Vagina (tissue), 2 donors: ENCODE measurements around the gene MYO7B. TPM values are rescaled to one million over a fixed set of nuclear protein-coding genes. Genes with fewer than 3 reads are reported as not detected.

Source experiments
- DNase-seq, 2 donors: peaks; one replicate each; pipeline ENCODE4 v3.0.0-alpha.2; 2017; ENCODE audit errors: extremely low spot score in 2 of 2
- H3K27ac ChIP-seq: fragments of 200-600 bp; sonication (generic); one replicate; pipeline ENCODE4 v1.5.1; 2019
- H3K27me3 ChIP-seq: fragments of 200-600 bp; sonication (generic); one replicate; pipeline ENCODE4 v1.5.1; 2019
- H3K36me3 ChIP-seq, 2 donors: fragments of 200-600 bp; sonication (generic); one replicate each; pipeline ENCODE4 v1.5.1; 2017 to 2019
- H3K4me1 ChIP-seq: fragments of 200-600 bp; sonication (generic); one replicate; pipeline ENCODE4 v1.5.1; 2019
- H3K4me3 ChIP-seq, 2 donors: fragments of 200-600 bp; sonication (generic); 1 replicate in 1 of 2; 2 replicates in 1 of 2; pipeline ENCODE4 v1.5.1; 2016 to 2019
- H3K9me3 ChIP-seq: fragments of 200-600 bp; sonication (generic); one replicate; pipeline ENCODE4 v1.5.1; 2019
- POLR2A ChIP-seq, 2 donors: fragments of 450-650 bp; IDR thresholded peaks; one replicate each; pipeline ENCODE4 v1.6.1; 2017; ENCODE audit warnings: antibody characterized with exemption in 2 of 2, mild to moderate bottlenecking in 2 of 2, moderate library complexity in 2 of 2
- POLR2AphosphoS5 ChIP-seq, 2 donors: sonication (generic); formaldehyde crosslinking; IDR thresholded peaks; one replicate each; pipeline ENCODE4 v1.9.0; 2017; ENCODE audit warnings: antibody characterized with exemption in 2 of 2, mild to moderate bottlenecking in 2 of 2, low read depth in 1 of 2; ENCODE audit not compliant: insufficient read depth in 1 of 2
- intact Hi-C: fragments of 100-400 bp; cut with DNase I; formaldehyde crosslinking; loops from one replicate; pipeline ENCODE4 v1.15.1; 2023
- total RNA-seq: library from RNA; depleted of rRNA; stranded (reverse); fragments of >200 nt; gene quantifications from one replicate; pipeline ENCODE4 v1.2.3, GENCODE V29; 2016
- TF ChIP-seq, protein P1 (sequence below), 3 experiments: fragments of 450-650 bp in 2 of 3; fragments of 200-600 bp in 1 of 3; sonication (generic) in 1 of 3; IDR thresholded peaks; one replicate each; pipeline ENCODE4 v1.5.1; 2017 to 2019; ENCODE audit warnings: antibody characterized with exemption in 3 of 3, mild to moderate bottlenecking in 2 of 3, moderate library complexity in 2 of 3

Gene MYO7B
- total RNA-seq, 1 donor from 2014 or later: not detected

DNA sequence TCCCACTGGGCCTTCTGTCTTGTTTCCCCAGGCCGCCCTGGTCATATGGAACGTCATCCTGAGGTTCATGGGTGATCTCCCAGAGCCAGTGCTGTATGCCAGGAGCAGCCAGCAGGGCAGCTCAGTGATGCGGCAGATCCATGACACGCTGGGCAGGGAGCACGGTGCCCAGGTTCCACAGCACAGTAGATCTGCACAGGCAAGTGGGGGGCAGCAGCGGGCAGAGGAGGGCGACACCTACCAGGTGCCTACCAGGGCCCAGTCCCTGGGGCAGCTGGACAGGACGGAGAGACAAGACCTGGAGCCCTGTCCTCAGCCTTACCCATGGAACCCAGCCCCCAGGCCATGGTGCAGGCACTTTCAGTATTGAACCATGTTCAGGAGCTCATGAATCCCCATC is 74.3 kb downstream of the MYO7B start:
- DNase-seq: no peak
- TF ChIP-seq POLR2A (IDR thresholded peaks at IDR 0.05): no peak
- TF ChIP-seq, protein P1, sequence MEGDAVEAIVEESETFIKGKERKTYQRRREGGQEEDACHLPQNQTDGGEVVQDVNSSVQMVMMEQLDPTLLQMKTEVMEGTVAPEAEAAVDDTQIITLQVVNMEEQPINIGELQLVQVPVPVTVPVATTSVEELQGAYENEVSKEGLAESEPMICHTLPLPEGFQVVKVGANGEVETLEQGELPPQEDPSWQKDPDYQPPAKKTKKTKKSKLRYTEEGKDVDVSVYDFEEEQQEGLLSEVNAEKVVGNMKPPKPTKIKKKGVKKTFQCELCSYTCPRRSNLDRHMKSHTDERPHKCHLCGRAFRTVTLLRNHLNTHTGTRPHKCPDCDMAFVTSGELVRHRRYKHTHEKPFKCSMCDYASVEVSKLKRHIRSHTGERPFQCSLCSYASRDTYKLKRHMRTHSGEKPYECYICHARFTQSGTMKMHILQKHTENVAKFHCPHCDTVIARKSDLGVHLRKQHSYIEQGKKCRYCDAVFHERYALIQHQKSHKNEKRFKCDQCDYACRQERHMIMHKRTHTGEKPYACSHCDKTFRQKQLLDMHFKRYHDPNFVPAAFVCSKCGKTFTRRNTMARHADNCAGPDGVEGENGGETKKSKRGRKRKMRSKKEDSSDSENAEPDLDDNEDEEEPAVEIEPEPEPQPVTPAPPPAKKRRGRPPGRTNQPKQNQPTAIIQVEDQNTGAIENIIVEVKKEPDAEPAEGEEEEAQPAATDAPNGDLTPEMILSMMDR (IDR thresholded peaks at IDR 0.05): no peak
- no peak for TF ChIP-seq POLR2AphosphoS5 (IDR thresholded peaks at IDR 0.05; ENCODE audit: insufficient read depth in 1 of 2, low read depth in 1 of 2)

DNA sequence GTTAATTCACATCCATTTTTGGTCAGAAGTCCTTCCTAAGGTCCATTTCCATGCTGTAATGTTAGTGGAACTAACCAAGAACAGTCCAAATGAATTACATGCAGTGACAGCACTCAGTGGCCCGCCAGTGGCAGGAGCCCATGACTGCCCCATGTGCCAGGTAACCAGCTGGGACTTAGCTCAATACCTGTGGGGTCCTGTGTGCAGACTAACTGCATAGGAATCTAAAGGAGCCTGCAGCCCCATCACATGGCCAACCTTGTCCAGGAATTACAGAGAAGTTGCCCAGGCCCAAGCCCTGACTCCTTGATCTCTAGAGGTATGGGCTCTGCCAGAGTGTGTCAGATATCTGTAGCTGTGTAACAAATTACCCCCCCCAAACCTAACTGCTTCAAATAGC is 75.1 kb downstream of the MYO7B start:
- TF ChIP-seq POLR2AphosphoS5 (IDR thresholded peaks at IDR 0.05; ENCODE audit: insufficient read depth in 1 of 2, low read depth in 1 of 2): no peak
- no peak for TF ChIP-seq POLR2A (IDR thresholded peaks at IDR 0.05)
- TF ChIP-seq, protein P1 (IDR thresholded peaks at IDR 0.05): no peak
- Histone ChIP-seq H3K9me3 (peaks cover 5% of the 10 kb centered on the region), H3K27me3 (no peaks in the 10 kb centered on the region), H3K36me3 (no peaks in the 10 kb centered on the region), H3K4me1 (no peaks in the 10 kb centered on the region), H3K4me3 (no peak overlapping the region), H3K27ac (no peak overlapping the region)
- DNase-seq: no peak
- intact Hi-C loops: no loop called here

More for the DNA sequence above, 74.3 kb downstream of the MYO7B start:
- no peaks in the 10 kb centered on the region for H3K36me3 ChIP-seq
- no peaks in the 10 kb centered on the region for H3K27me3 ChIP-seq
- H3K27ac ChIP-seq: no peak overlapping the region
- intact Hi-C loops: loop anchor here (10.0 kb wide), 1 partner anchor 1615 kb away; no protein-coding TSS in a partner anchor
- H3K4me3 ChIP-seq: no peak overlapping the region
- H3K9me3 ChIP-seq: peaks cover 5% of the 10 kb centered on the region
- no peaks in the 10 kb centered on the region for H3K4me1 ChIP-seq

GRCh38 chr2:127611076-127611925 is 75.8 kb downstream of the MYO7B start:
- H3K4me1 ChIP-seq: no peaks in the 10 kb centered on the region
- no peaks in the 10 kb centered on the region for H3K27me3 ChIP-seq
- H3K4me3 ChIP-seq: no peak overlapping the region
- intact Hi-C loops: no loop called here
- TF ChIP-seq POLR2AphosphoS5 (IDR thresholded peaks at IDR 0.05; ENCODE audit: insufficient read depth in 1 of 2, low read depth in 1 of 2) (no peak), POLR2A (IDR thresholded peaks at IDR 0.05) (no peak)
- TF ChIP-seq, protein P1 (IDR thresholded peaks at IDR 0.05): no peak
- no peak for DNase-seq
- peaks cover 5% of the 10 kb centered on the region for H3K9me3 ChIP-seq
- no peak overlapping the region for H3K27ac ChIP-seq
- no peaks in the 10 kb centered on the region for H3K36me3 ChIP-seq

DNA sequence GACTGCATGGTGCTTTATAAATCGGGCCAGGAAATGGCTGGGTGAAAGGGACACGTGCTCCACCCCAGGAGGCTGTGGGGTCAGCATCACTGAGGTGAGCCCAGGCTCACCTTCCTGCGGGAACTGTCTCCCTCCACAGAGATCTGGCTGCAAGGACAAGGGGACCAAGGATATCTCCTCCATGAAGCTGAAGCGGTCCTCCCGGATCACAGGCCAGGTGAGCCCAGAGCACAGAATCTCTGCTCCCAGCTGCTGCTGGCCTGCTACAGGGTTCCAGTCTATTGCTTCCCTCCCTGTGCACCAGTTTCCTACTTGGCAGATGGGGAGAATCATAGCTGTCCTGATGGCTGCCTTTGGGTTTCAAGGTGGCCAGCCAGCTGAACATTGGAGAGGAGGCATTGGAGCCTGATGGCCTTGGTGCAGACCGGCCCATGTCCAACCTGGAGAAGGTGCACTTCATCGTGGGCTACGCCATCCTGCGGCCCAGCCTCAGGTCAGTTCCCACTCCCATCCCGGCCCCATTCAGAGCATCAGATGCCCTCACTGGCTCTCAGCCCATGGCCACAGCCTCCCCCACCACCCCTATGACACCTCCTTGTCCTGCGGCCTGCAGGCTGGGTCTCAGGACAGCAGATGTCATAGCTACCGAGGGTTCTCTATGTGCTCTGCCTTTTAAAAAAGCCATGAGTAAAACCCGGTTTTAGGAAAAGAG is 76.8 kb downstream of the MYO7B start:
- H3K27me3 ChIP-seq: no peaks in the 10 kb centered on the region
- no peak for TF ChIP-seq POLR2A (IDR thresholded peaks at IDR 0.05)
- TF ChIP-seq, protein P1 (IDR thresholded peaks at IDR 0.05): no peak
- no peak for TF ChIP-seq POLR2AphosphoS5 (IDR thresholded peaks at IDR 0.05; ENCODE audit: insufficient read depth in 1 of 2, low read depth in 1 of 2)
- intact Hi-C loops: no loop called here
- no peak for DNase-seq
- H3K4me1 ChIP-seq: no peaks in the 10 kb centered on the region
- no peak overlapping the region for H3K27ac ChIP-seq
- no peaks in the 10 kb centered on the region for H3K36me3 ChIP-seq
- peaks cover 5% of the 10 kb centered on the region for H3K9me3 ChIP-seq
- H3K4me3 ChIP-seq: no peak overlapping the region
